ENCODE data around the gene FBXO36. TPM values are rescaled to one million over a fixed set of nuclear protein-coding genes. Genes with fewer than 3 reads are reported as not detected.

The FBXO36 gene
- total RNA-seq, 4 donors from 2014 or later = 4.7 to 17.9 (median 11.3) TPM

DNA sequence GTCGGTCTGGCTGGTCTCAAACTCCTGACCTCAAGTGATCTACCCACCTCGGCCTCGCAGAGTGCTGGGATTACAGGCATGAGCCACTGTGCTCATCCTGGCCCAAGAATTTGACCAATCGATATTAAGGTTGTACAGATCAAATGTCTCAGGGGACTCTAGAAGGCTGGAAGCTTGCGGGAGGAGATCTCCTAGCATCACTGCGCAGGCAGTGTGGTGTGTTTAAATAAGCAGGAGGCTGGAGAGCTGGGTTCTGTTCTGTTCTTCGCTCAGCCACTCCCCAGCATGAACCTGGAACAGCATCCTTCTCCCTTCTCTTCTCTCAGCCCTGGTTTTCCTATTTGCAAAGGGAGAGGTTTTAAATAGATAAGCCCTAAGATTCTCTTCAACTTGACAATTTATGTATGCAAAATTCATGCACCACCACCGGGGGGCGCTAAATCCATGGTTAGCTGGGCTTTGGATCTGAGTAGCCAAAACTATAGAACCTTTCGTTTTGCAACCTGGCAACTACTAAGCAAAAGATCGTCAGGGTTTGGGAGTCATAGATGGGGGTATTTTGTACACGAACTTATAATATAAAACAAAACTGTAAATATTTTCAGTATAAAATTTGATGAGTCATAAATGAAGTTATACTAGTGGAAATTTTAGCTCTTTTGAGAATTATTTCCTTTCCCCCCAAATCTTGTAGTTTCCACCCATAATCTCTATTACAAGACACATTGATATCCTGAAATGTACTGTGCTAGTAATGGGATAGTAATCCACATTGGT, 85.8 kb downstream of the FBXO36 start:
- Histone ChIP-seq H3K4me3 (replicated peaks in 1 of 3) (no peak overlapping the region), H3K4me1 (no peaks in the 10 kb centered on the region), H3K27me3 (no peaks in the 10 kb centered on the region), H3K27ac (no peak overlapping the region), H3K36me3 (no peaks in the 10 kb centered on the region), H3K9me3 (no peaks in the 10 kb centered on the region)
- WGBS, 2 donors = 59 to 61% methylated on average over 12 of the region's 12 CpGs
- TF ChIP-seq, protein P1, sequence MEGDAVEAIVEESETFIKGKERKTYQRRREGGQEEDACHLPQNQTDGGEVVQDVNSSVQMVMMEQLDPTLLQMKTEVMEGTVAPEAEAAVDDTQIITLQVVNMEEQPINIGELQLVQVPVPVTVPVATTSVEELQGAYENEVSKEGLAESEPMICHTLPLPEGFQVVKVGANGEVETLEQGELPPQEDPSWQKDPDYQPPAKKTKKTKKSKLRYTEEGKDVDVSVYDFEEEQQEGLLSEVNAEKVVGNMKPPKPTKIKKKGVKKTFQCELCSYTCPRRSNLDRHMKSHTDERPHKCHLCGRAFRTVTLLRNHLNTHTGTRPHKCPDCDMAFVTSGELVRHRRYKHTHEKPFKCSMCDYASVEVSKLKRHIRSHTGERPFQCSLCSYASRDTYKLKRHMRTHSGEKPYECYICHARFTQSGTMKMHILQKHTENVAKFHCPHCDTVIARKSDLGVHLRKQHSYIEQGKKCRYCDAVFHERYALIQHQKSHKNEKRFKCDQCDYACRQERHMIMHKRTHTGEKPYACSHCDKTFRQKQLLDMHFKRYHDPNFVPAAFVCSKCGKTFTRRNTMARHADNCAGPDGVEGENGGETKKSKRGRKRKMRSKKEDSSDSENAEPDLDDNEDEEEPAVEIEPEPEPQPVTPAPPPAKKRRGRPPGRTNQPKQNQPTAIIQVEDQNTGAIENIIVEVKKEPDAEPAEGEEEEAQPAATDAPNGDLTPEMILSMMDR (IDR thresholded peaks at IDR 0.05) = peak; percentile 53 to 74 (median 66)
- TF ChIP-seq POLR2A (IDR thresholded peaks at IDR 0.05) = no peak
- intact Hi-C loops (cut with DNase I) = loop anchor here (2.0 to 5.0 kb wide), 2 partner anchors 151 to 604 kb away; no protein-coding TSS in a partner anchor
- DNase-seq = peak; percentile 48 to 78

DNA sequence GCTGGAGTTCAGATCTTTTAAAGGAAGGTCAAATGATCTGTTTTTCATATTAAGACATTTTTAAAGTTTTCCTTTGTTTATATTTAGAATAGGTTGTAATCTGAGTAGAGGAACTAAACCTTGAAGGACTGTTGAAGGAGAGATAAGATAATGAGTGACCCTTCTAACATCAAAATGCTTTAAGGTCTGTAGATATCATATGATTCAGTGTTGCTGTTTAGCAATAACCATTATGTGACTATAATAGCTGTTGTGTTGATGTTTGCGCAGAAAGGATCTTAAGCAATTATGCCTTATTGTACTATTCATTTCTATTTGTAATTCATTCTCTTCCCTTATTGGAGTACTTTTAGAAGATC, 86.4 kb downstream of the FBXO36 start:
- H3K9me3 ChIP-seq = no peaks in the 10 kb centered on the region
- H3K36me3 ChIP-seq = no peaks in the 10 kb centered on the region
- H3K27ac ChIP-seq = no peak overlapping the region
- no peak for DNase-seq
- H3K4me3 ChIP-seq (replicated peaks in 1 of 3) = no peak overlapping the region
- H3K4me1 ChIP-seq = no peaks in the 10 kb centered on the region
- no peaks in the 10 kb centered on the region for H3K27me3 ChIP-seq
- intact Hi-C loops (cut with DNase I) = loop anchor here (2.0 to 5.0 kb wide), 2 partner anchors 150 to 604 kb away; no protein-coding TSS in a partner anchor
- 95 to 97% methylated on average over 1 of the region's 1 CpG for WGBS, 2 donors
- no peak for TF ChIP-seq POLR2A (IDR thresholded peaks at IDR 0.05)
- TF ChIP-seq, protein P1 (IDR thresholded peaks at IDR 0.05) = no peak

DNA sequence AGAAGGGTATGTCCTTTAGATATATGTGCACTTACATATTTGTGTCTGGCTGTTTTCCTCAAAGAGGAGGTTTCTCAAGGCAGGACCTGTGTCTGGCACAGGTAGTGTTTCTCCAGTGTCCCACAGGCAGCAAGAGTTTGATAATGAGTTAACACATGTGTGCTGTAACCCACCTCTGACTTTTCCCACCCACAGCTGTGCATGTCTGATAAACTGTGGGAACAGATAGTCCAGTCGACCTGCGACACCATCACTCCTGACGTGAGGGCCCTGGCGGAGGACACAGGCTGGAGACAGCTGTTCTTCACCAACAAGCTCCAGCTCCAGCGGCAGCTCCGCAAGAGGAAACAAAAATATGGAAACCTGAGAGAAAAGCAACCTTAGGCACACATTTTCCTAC, 88.2 kb downstream of the FBXO36 start:
- Histone ChIP-seq H3K4me1 (no peaks in the 10 kb centered on the region), H3K27me3 (no peaks in the 10 kb centered on the region), H3K36me3 (no peaks in the 10 kb centered on the region), H3K4me3 (replicated peaks in 1 of 3) (no peak overlapping the region), H3K27ac (no peak overlapping the region), H3K9me3 (no peaks in the 10 kb centered on the region)
- intact Hi-C loops (cut with DNase I) = no loop called here
- DNase-seq = no peak
- WGBS, 2 donors = 93 to 96% methylated on average over 6 of the region's 6 CpGs
- TF ChIP-seq, protein P1 (IDR thresholded peaks at IDR 0.05) = no peak
- no peak for TF ChIP-seq POLR2A (IDR thresholded peaks at IDR 0.05)

DNA sequence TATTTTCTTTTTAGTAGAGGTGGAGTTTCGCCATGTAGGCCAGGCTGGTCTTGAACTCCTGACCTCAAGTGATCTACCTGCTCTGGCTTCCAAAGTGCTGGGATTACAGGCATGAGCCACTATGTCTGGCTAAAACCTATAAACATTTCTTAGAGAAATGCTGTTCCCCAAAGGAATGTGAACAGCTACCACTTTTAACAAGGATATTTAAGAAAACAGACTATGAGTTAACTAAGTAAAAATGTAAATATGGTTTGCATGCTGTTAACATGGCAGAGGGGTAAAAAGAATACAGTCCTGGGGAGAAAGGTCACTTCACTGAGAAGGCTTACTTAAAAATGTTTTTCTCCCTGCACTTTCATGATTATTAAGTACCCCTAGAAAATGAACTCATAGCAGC, 89.3 kb downstream of the FBXO36 start:
- TF ChIP-seq, protein P1 (IDR thresholded peaks at IDR 0.05) = no peak
- no peak for TF ChIP-seq POLR2A (IDR thresholded peaks at IDR 0.05)
- Histone ChIP-seq H3K36me3 (no peaks in the 10 kb centered on the region), H3K4me1 (no peaks in the 10 kb centered on the region), H3K27ac (no peak overlapping the region), H3K9me3 (no peaks in the 10 kb centered on the region), H3K4me3 (replicated peaks in 1 of 3) (no peak overlapping the region), H3K27me3 (no peaks in the 10 kb centered on the region)
- no peak for DNase-seq
- intact Hi-C loops (cut with DNase I) = no loop called here
- WGBS, 2 donors = 100% methylated on average over 1 of the region's 1 CpG

DNA sequence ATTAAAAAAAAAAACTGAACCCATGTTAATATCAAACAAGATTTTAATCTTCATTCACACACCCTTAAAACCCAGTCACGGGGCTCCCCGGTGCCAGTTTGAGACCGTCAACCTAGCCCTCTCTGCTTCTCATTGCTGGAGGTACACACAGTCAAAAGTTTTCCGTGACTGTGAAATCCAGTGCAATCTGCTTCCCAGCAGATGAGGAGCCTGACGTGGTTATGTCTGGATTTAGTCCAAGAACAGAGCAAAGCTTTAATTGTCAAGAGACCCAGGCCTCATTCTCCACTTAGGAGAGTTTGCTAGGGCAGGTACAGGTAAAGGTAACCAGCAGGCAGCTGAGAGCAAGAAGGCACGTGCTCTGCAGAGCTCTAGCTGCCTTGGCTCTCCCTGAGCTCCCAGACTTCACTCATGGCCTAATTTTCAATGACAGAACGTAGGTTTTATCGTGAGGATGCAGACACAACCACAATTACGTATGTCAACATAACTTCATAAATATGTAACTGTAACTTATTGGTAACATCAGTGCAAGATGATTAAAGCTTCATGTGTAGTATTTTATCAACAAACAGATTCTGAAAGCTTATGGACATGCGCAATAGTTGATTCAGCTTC, 90.1 kb downstream of the FBXO36 start:
- no peaks in the 10 kb centered on the region for H3K4me1 ChIP-seq
- H3K4me3 ChIP-seq (replicated peaks in 1 of 3) = no peak overlapping the region
- intact Hi-C loops (cut with DNase I) = no loop called here
- WGBS, 2 donors = 79 to 81% methylated on average over 10 of the region's 10 CpGs
- TF ChIP-seq, protein P1 (IDR thresholded peaks at IDR 0.05) = no peak
- no peak for TF ChIP-seq POLR2A (IDR thresholded peaks at IDR 0.05)
- H3K36me3 ChIP-seq = no peaks in the 10 kb centered on the region
- no peaks in the 10 kb centered on the region for H3K27me3 ChIP-seq
- DNase-seq = no peak
- no peak overlapping the region for H3K27ac ChIP-seq
- no peaks in the 10 kb centered on the region for H3K9me3 ChIP-seq

Data from thyroid gland (tissue), 4 donors.